Trophoblast cell (in vitro differentiated cells and primary cell): ENCODE data around the gene SETDB2.

ENCODE experiments used
- DNase-seq, 2 donors: peaks; one replicate each; pipeline ENCODE4 v3.0.0-alpha.2; 2016
- H2AFZ ChIP-seq: 2 replicates; pipeline ENCODE4 v1.6.1; 2013; ENCODE audit warnings: low read length, moderate library complexity, mild to moderate bottlenecking; ENCODE audit not compliant: insufficient read depth, poor library complexity
- H2AK5ac ChIP-seq: 2 replicates; pipeline ENCODE4 v1.6.1; 2013; ENCODE audit warnings: mild to moderate bottlenecking, low read length
- H2BK120ac ChIP-seq: 2 replicates; pipeline ENCODE4 v1.6.1; 2013; ENCODE audit warnings: low read length, mild to moderate bottlenecking, moderate library complexity; ENCODE audit not compliant: insufficient read depth, poor library complexity
- H2BK12ac ChIP-seq: 2 replicates; pipeline ENCODE4 v1.6.1; 2013; ENCODE audit warnings: mild to moderate bottlenecking, low read length, moderate library complexity
- H2BK5ac ChIP-seq: 2 replicates; pipeline ENCODE4 v1.6.1; 2013; ENCODE audit warnings: low read length, low read depth, moderate library complexity, mild to moderate bottlenecking; ENCODE audit not compliant: poor library complexity
- H3K14ac ChIP-seq: 2 replicates; pipeline ENCODE4 v1.6.1; 2013; ENCODE audit warnings: mild to moderate bottlenecking, low read length
- H3K18ac ChIP-seq: 2 replicates; pipeline ENCODE4 v1.6.1; 2013; ENCODE audit warnings: mild to moderate bottlenecking, low read length
- H3K23ac ChIP-seq: 2 replicates; pipeline ENCODE4 v1.6.1; 2013; ENCODE audit warnings: low read length
- H3K27ac ChIP-seq: 2 replicates; pipeline ENCODE4 v1.5.1; 2013; ENCODE audit warnings: low read depth, mild to moderate bottlenecking, inconsistent platforms, low read length, moderate library complexity
- H3K27me3 ChIP-seq: 2 replicates; pipeline ENCODE4 v1.6.1; 2013; ENCODE audit warnings: inconsistent platforms, mild to moderate bottlenecking, low read length, moderate library complexity; ENCODE audit not compliant: insufficient read depth
- H3K36me3 ChIP-seq, 2 experiments: 1 replicate in 1 of 2; 2 replicates in 1 of 2; pipeline ENCODE4 v1.6.1; 2013; ENCODE audit warnings: low read length in 2 of 2, mild to moderate bottlenecking in 2 of 2, moderate library complexity in 1 of 2; ENCODE audit not compliant: insufficient read depth in 2 of 2, control insufficient read depth in 1 of 2
- H3K4ac ChIP-seq: 2 replicates; pipeline ENCODE4 v1.6.1; 2013; ENCODE audit warnings: low read depth, mild to moderate bottlenecking, low read length, moderate library complexity
- H3K4me1 ChIP-seq, 2 experiments: 1 replicate in 1 of 2; 2 replicates in 1 of 2; pipeline ENCODE4 v1.6.1; 2013; ENCODE audit warnings: low read length in 2 of 2, mild to moderate bottlenecking in 2 of 2, moderate library complexity in 1 of 2; ENCODE audit not compliant: insufficient read depth in 2 of 2, control insufficient read depth in 1 of 2
- H3K4me2 ChIP-seq: 2 replicates; pipeline ENCODE4 v1.6.1; 2013; ENCODE audit warnings: inconsistent platforms, mild to moderate bottlenecking, low read length, moderate library complexity
- H3K4me3 ChIP-seq: 2 replicates; pipeline ENCODE4 v1.5.1; 2013; ENCODE audit warnings: mild to moderate bottlenecking, low read depth, low read length, inconsistent platforms
- H3K79me1 ChIP-seq: one replicate; pipeline ENCODE4 v1.6.1; 2013; ENCODE audit warnings: low read length
- H3K79me2 ChIP-seq: 2 replicates; pipeline ENCODE4 v1.6.1; 2013; ENCODE audit warnings: low read length, mild to moderate bottlenecking; ENCODE audit not compliant: control insufficient read depth, insufficient read depth, poor library complexity
- H3K9ac ChIP-seq: 2 replicates; pipeline ENCODE4 v1.6.1; 2013; ENCODE audit warnings: mild to moderate bottlenecking, low read length
- H3K9me3 ChIP-seq: 2 replicates; pipeline ENCODE4 v1.6.1; 2013; ENCODE audit warnings: low read depth, mild to moderate bottlenecking, control low read depth, inconsistent platforms, low read length; ENCODE audit not compliant: insufficient read depth
- H4K12ac ChIP-seq: 2 replicates; pipeline ENCODE4 v1.6.1; 2013; ENCODE audit warnings: low read depth, mild to moderate bottlenecking, low read length, moderate library complexity
- H4K8ac ChIP-seq: 2 replicates; pipeline ENCODE4 v1.6.1; 2013; ENCODE audit warnings: low read depth, mild to moderate bottlenecking, low read length, moderate library complexity
- H4K91ac ChIP-seq: one replicate; pipeline ENCODE4 v1.6.1; 2013; ENCODE audit warnings: low read depth, mild to moderate bottlenecking, low read length, moderate library complexity
- WGBS: extraction: QIAGEN DNeasy Blood & Tissue Kit; methylation state at CpG from one replicate; pipeline ENCODE4 v1.1.7; 2013; ENCODE audit warnings: missing lambda C conversion rate; ENCODE audit not compliant: insufficient read length, insufficient coverage; ENCODE audit errors: extremely low coverage; 5-methylcytosine and 5-hydroxymethylcytosine counted together

The SETDB2 gene

DNA sequence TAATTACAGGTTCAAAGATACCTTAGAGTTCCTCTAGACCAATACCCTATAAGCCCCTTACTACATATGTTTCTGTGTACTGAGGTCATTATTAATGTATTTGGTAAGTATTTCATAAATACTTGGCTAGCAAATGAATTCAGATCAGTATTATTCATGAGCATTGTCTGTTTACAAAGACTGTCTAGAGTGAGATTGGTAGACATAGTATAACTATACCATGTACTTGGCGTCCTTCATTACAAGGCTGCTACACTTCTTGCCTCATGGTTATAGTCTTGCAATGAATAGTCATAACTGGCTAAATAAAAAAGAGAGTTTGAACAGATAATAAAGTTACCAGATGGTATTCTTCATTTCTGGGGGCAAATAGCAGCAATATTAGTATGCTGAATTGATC lies 12.1 kb downstream of the SETDB2 start:
- Histone ChIP-seq H3K23ac (no peak overlapping the region), H2AK5ac (no peak overlapping the region), H3K27ac (no peak overlapping the region), H3K9me3 (no peaks in the 10 kb centered on the region), H3K79me1 (no peaks in the 10 kb centered on the region), H3K18ac (no peak overlapping the region), H3K4ac (no peak overlapping the region), H3K79me2 (no peaks in the 10 kb centered on the region), H2BK120ac (no peak overlapping the region), H2BK12ac (no peak overlapping the region), H3K4me2 (no peak overlapping the region), H3K36me3 (no peaks in the 10 kb centered on the region), H4K12ac (no peak overlapping the region), H2BK5ac (no peak overlapping the region), H3K27me3 (no peaks in the 10 kb centered on the region), H3K4me3 (no peak overlapping the region), H3K4me1 (no peaks in the 10 kb centered on the region), H3K14ac (no peak overlapping the region), H3K9ac (no peak overlapping the region), H4K8ac (no peak overlapping the region), H4K91ac (no peak overlapping the region), H2AFZ (no peak overlapping the region)
- DNase-seq = no peak
- WGBS = no CpG with 5 or more reads among the region's 1 CpG

DNA sequence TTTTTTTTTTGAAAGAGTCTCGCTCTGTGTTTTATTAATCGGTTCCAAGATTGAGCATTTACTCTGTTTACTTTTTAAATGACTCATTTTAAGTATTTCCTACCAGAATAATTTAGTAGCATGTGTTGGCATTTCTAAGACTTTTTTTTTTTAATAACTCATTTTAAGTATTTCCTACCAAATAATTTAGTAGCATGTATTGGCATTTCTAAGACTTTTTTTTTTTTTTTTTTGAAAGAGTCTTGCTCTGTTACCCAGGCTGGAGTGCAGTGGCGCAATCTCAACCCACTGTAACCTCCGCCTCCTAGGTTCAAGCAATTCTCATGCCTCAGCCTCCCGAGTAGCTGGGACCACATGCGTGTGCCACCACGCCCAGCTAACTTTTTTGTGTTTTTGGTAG lies 13.1 kb downstream of the SETDB2 start:
- no peak overlapping the region for H4K8ac ChIP-seq
- no CpG with 5 or more reads among the region's 7 CpGs for WGBS
- H3K79me1 ChIP-seq = no peaks in the 10 kb centered on the region
- no peaks in the 10 kb centered on the region for H3K27me3 ChIP-seq
- H3K9me3 ChIP-seq = no peaks in the 10 kb centered on the region
- H2AK5ac ChIP-seq = no peak overlapping the region
- H3K14ac ChIP-seq = no peak overlapping the region
- H2BK120ac ChIP-seq = no peak overlapping the region
- no peaks in the 10 kb centered on the region for H3K79me2 ChIP-seq
- H3K18ac ChIP-seq = no peak overlapping the region
- H4K91ac ChIP-seq = no peak overlapping the region
- no peak overlapping the region for H2BK12ac ChIP-seq
- DNase-seq = no peak
- no peak overlapping the region for H3K4ac ChIP-seq
- H3K9ac ChIP-seq = no peak overlapping the region
- H4K12ac ChIP-seq = no peak overlapping the region
- no peak overlapping the region for H2AFZ ChIP-seq
- H3K23ac ChIP-seq = no peak overlapping the region
- no peak overlapping the region for H3K4me3 ChIP-seq
- no peak overlapping the region for H3K4me2 ChIP-seq
- H3K36me3 ChIP-seq = peaks cover 0 to 3% of the 10 kb centered on the region in 2 experiments
- no peak overlapping the region for H3K27ac ChIP-seq
- no peaks in the 10 kb centered on the region for H3K4me1 ChIP-seq
- no peak overlapping the region for H2BK5ac ChIP-seq

DNA sequence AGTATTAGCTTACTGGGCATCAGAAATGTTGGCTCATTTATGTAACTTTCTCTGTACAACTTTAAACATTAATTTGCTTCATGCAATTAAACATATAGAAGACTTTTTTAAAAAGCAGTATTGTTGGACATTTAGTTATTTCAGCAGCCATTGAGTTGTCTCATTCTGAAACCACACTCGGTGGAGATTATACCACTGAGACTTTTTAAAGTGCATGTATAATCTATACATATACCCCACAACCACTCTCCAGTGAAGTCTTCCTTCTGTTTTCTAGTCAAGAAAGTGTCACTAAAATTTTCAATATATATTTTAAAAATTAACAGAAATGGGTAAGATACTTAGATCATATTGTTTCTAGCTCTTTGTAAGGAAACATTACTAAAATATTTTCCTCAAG lies 15.5 kb downstream of the SETDB2 start:
- no peak overlapping the region for H4K91ac ChIP-seq
- H3K27ac ChIP-seq = no peak overlapping the region
- H3K27me3 ChIP-seq = no peaks in the 10 kb centered on the region
- no CpG with 5 or more reads among the region's 1 CpG for WGBS
- no peak overlapping the region for H4K8ac ChIP-seq
- no peak overlapping the region for H3K9ac ChIP-seq
- no peak overlapping the region for H3K14ac ChIP-seq
- no peak overlapping the region for H4K12ac ChIP-seq
- H3K23ac ChIP-seq = no peak overlapping the region
- H3K36me3 ChIP-seq = peaks cover 3% of the 10 kb centered on the region in 2 experiments
- H2AK5ac ChIP-seq = no peak overlapping the region
- DNase-seq = no peak
- no peaks in the 10 kb centered on the region for H3K4me1 ChIP-seq
- no peak overlapping the region for H2AFZ ChIP-seq
- no peak overlapping the region for H3K4me3 ChIP-seq
- no peak overlapping the region for H2BK120ac ChIP-seq
- no peaks in the 10 kb centered on the region for H3K79me1 ChIP-seq
- H3K4ac ChIP-seq = no peak overlapping the region
- peaks cover 3% of the 10 kb centered on the region for H3K9me3 ChIP-seq
- H2BK12ac ChIP-seq = no peak overlapping the region
- no peak overlapping the region for H3K18ac ChIP-seq
- no peak overlapping the region for H2BK5ac ChIP-seq
- H3K79me2 ChIP-seq = no peaks in the 10 kb centered on the region
- no peak overlapping the region for H3K4me2 ChIP-seq

DNA sequence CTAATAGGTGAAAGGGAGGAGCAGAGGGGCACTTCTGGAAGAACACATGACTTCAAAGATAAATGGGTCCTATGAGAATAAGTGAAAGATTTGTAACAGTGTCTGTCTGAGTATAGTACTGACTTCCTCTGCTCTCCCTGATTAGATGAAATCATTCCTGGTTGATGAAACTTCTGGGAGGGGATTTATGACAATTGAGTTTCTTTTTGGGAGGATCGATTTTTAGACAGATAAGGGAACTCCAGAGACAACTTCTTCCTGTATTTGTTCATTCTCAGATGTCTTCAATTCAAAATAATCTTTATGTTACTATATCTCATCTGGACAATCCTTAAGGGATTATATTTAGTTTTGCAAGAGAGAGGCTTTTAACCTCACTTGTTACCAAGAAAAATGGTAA lies 20.0 kb downstream of the SETDB2 start:
- no peak for DNase-seq
- Histone ChIP-seq H3K4me2 (no peak overlapping the region), H2BK5ac (no peak overlapping the region), H3K27ac (no peak overlapping the region), H3K79me2 (no peaks in the 10 kb centered on the region), H4K12ac (no peak overlapping the region), H4K91ac (no peak overlapping the region), H2AFZ (no peak overlapping the region), H3K4ac (no peak overlapping the region), H2BK120ac (no peak overlapping the region), H2BK12ac (no peak overlapping the region), H3K4me1 (no peaks in the 10 kb centered on the region), H3K9me3 (peaks cover 3% of the 10 kb centered on the region), H3K4me3 (no peak overlapping the region), H3K36me3 (peaks cover 5 to 6% of the 10 kb centered on the region in 2 experiments), H3K23ac (no peak overlapping the region), H3K18ac (no peak overlapping the region), H3K27me3 (no peaks in the 10 kb centered on the region), H2AK5ac (no peak overlapping the region), H3K79me1 (no peaks in the 10 kb centered on the region), H4K8ac (no peak overlapping the region), H3K9ac (no peak overlapping the region), H3K14ac (no peak overlapping the region)
- no CpG with 5 or more reads among the region's 1 CpG for WGBS
